HCT116 (cell line): ENCODE data around the gene EPS15. TPM values are rescaled to one million over a fixed set of nuclear protein-coding genes. Genes with fewer than 3 reads are reported as not detected.

Experiments used
- ATAC-seq: fragments of 200-7000 bp; cut with Tn5 transposase; 2 replicates; pipeline ENCODE4 v1.9.1; 2020; ENCODE audit warnings: mild to moderate bottlenecking, moderate library complexity
- BruUV-seq: library from RNA; stranded (reverse); fragments of 400-500 nt; replicated peaks from 2 replicates; lab custom pipeline; 2021; lab: Mats Ljungman, UMichigan
- CTCF ChIA-PET: fragments of 300-600 bp; sonication (Branson Sonifier 250); formaldehyde crosslinking; loops from one replicate; lab custom pipeline; 2021; ENCODE audit warnings: antibody characterized with exemption; lab: Charles Lee
- POLR2A ChIA-PET: fragments of 300-600, 350-600 bp; sonication (Branson Sonifier 250); formaldehyde crosslinking; loops from one replicate; lab custom pipeline; 2021; ENCODE audit warnings: antibody characterized with exemption; lab: Charles Lee
- RAD21 ChIA-PET, 2 experiments: fragments of 300-600 bp; sonication (Branson Sonifier 250); formaldehyde crosslinking; loops; one replicate each; lab custom pipeline; 2023; ENCODE audit warnings: low total read pairs in 2 of 2; ENCODE audit not compliant: uncharacterized antibody in 2 of 2, unreplicated experiment in 2 of 2, low non-redundant PET in 1 of 2; lab: Charles Lee
- DNase-seq: peaks from one replicate; pipeline ENCODE4 v3.0.0-alpha.2; 2010; ENCODE audit warnings: low read depth, low spot score
- H2AFZ ChIP-seq: fragments of 200-600 bp; shearing (Covaris generic), sonication (generic); 2 replicates; pipeline ENCODE4 v1.6.1; 2017; ENCODE audit warnings: low read depth, mixed run types, mixed read lengths, antibody characterized with exemption, low read length; ENCODE audit not compliant: poor library complexity, severe bottlenecking
- H3K27ac ChIP-seq: 2 replicates; pipeline ENCODE4 v1.5.1; 2012; ENCODE audit warnings: low read depth, low read length
- H3K27me3 ChIP-seq: fragments of 200-600 bp; sonication (generic); 2 replicates; pipeline ENCODE4 v1.6.1; 2016; ENCODE audit warnings: mixed run types, low read length, mixed read lengths; ENCODE audit not compliant: insufficient read depth
- H3K36me3 ChIP-seq, 2 experiments: fragments of 200-500 bp in 1 of 2; fragments of 200-600 bp in 1 of 2; sonication (Bioruptor generic) in 1 of 2; sonication (generic) in 1 of 2; 2 replicates each; pipeline versions ENCODE4 v1.5.1 to v1.6.1; 2014 to 2016; ENCODE audit warnings: low read length in 2 of 2, inconsistent platforms in 1 of 2, mixed read lengths in 1 of 2, mixed run types in 1 of 2; ENCODE audit not compliant: insufficient read depth in 2 of 2, control insufficient read depth in 1 of 2
- H3K4me1 ChIP-seq, 2 experiments: fragments of 200-600 bp in 1 of 2; sonication (generic) in 1 of 2; 2 replicates each; pipeline versions ENCODE4 v1.5.1 to v1.6.1; 2012 to 2017; ENCODE audit warnings: low read length in 2 of 2, inconsistent platforms in 1 of 2, mild to moderate bottlenecking in 1 of 2, mixed read lengths in 1 of 2, mixed run types in 1 of 2, moderate library complexity in 1 of 2; ENCODE audit not compliant: insufficient read depth in 2 of 2, control insufficient read depth in 1 of 2
- H3K4me2 ChIP-seq: fragments of 200-600 bp; sonication (generic); 2 replicates; pipeline ENCODE4 v1.6.1; 2017; ENCODE audit warnings: mixed run types, low read length, mixed read lengths
- H3K4me3 ChIP-seq, 2 experiments: fragments of 200-600 bp in 1 of 2; sonication (generic) in 1 of 2; replicated peaks in 1 of 2; 2 replicates each; pipeline ENCODE4 v1.5.1; 2011 to 2016; ENCODE audit warnings: low read length in 2 of 2, control low read depth in 1 of 2, low read depth in 1 of 2, mild to moderate bottlenecking in 1 of 2, mixed read lengths in 1 of 2, mixed run types in 1 of 2
- H3K79me2 ChIP-seq: fragments of 200-600 bp; sonication (generic); 2 replicates; pipeline ENCODE4 v1.6.1; 2017; ENCODE audit warnings: mild to moderate bottlenecking, mixed run types, low read length, moderate library complexity, mixed read lengths; ENCODE audit not compliant: insufficient read depth
- H3K9ac ChIP-seq: fragments of 200-600 bp; sonication (generic); 2 replicates; pipeline ENCODE4 v1.6.1; 2016; ENCODE audit warnings: low read length, mixed read lengths
- H3K9me2 ChIP-seq: fragments of 200-600 bp; sonication (generic), shearing (Covaris generic); 2 replicates; pipeline ENCODE4 v1.6.1; 2017; ENCODE audit warnings: mixed run types, mild to moderate bottlenecking, moderate library complexity; ENCODE audit not compliant: insufficient read depth
- H3K9me3 ChIP-seq, 2 experiments: fragments of 200-500 bp in 1 of 2; fragments of 200-600 bp in 1 of 2; sonication (Bioruptor generic) in 1 of 2; sonication (generic) in 1 of 2; 2 replicates each; pipeline ENCODE4 v1.6.1; 2014 to 2017; ENCODE audit warnings: low read length in 2 of 2, mixed read lengths in 2 of 2, inconsistent platforms in 1 of 2, low read depth in 1 of 2, mild to moderate bottlenecking in 1 of 2, mixed run types in 1 of 2, moderate library complexity in 1 of 2; ENCODE audit not compliant: control insufficient read depth in 1 of 2, insufficient read depth in 1 of 2
- H4K20me1 ChIP-seq: fragments of 200-600 bp; sonication (generic), shearing (Covaris generic); 2 replicates; pipeline ENCODE4 v1.6.1; 2017; ENCODE audit warnings: mixed run types, mild to moderate bottlenecking, moderate library complexity; ENCODE audit not compliant: insufficient read depth
- ATF3 ChIP-seq: IDR thresholded peaks from 2 replicates; pipeline ENCODE4 v1.6.1; 2012
- CBX3 ChIP-seq: IDR thresholded peaks from 2 replicates; pipeline ENCODE4 v1.6.1; 2012; ENCODE audit warnings: low read depth
- CEBPB ChIP-seq: IDR thresholded peaks from 2 replicates; pipeline ENCODE4 v1.6.1; 2012; ENCODE audit warnings: low read depth
- CTCF ChIP-seq, 3 experiments: fragments of 200-600 bp in 1 of 3; sonication (generic) in 1 of 3; IDR thresholded peaks in 2 of 3; conservative IDR thresholded peaks in 1 of 3; 2 replicates each; pipeline ENCODE4 v1.5.1; 2012 to 2017; ENCODE audit warnings: low read depth in 2 of 3, low read length in 2 of 3, antibody characterized with exemption in 1 of 3, borderline replicate concordance in 1 of 3, control low read depth in 1 of 3, mild to moderate bottlenecking in 1 of 3, mixed read lengths in 1 of 3, mixed run types in 1 of 3, moderate library complexity in 1 of 3; ENCODE audit not compliant: insufficient read depth in 1 of 3
- EGR1 ChIP-seq: IDR thresholded peaks from 2 replicates; pipeline ENCODE4 v1.6.1; 2012; ENCODE audit warnings: low read depth
- ELF1 ChIP-seq: IDR thresholded peaks from 2 replicates; pipeline ENCODE4 v1.6.1; 2012; ENCODE audit warnings: low read depth, borderline replicate concordance
- EZH2 ChIP-seq: fragments of 200-600 bp; sonication (generic); IDR thresholded peaks from 2 replicates; pipeline ENCODE4 v1.6.1; 2017; ENCODE audit warnings: antibody characterized with exemption, mixed run types
- EZH2phosphoT487 ChIP-seq: fragments of 200-600 bp; IDR thresholded peaks from 2 replicates; pipeline ENCODE4 v1.6.1; 2018; ENCODE audit warnings: antibody characterized with exemption, borderline replicate concordance
- FOSL1 ChIP-seq: IDR thresholded peaks from 2 replicates; pipeline ENCODE4 v1.6.1; 2012; ENCODE audit warnings: low read depth
- JUND ChIP-seq: IDR thresholded peaks from 2 replicates; pipeline ENCODE4 v1.6.1; 2012
- POLR2AphosphoS5 ChIP-seq: IDR thresholded peaks from 2 replicates; pipeline ENCODE4 v1.6.1; 2011; ENCODE audit warnings: mild to moderate bottlenecking, low read depth, low read length, moderate library complexity
- RAD21 ChIP-seq: IDR thresholded peaks from 2 replicates; pipeline ENCODE4 v1.6.1; 2012; ENCODE audit warnings: low read depth, mild to moderate bottlenecking
- SIN3A ChIP-seq: IDR thresholded peaks from 2 replicates; pipeline ENCODE4 v1.6.1; 2012; ENCODE audit warnings: low read depth
- SP1 ChIP-seq: IDR thresholded peaks from 2 replicates; pipeline ENCODE4 v1.6.1; 2012; ENCODE audit warnings: low read depth
- TCF7L2 ChIP-seq: IDR thresholded peaks from 2 replicates; pipeline ENCODE4 v1.7.0; 2011; ENCODE audit warnings: borderline replicate concordance, inconsistent platforms; ENCODE audit not compliant: insufficient read depth, insufficient read length; ENCODE audit errors: extremely low read depth
- YY1 ChIP-seq: IDR thresholded peaks from 2 replicates; pipeline ENCODE4 v1.6.1; 2011; ENCODE audit warnings: low read length, low read depth, moderate library complexity, mild to moderate bottlenecking; ENCODE audit not compliant: insufficient replicate concordance; ENCODE audit errors: extremely low read depth
- ZBTB33 ChIP-seq: IDR thresholded peaks from 2 replicates; pipeline ENCODE4 v1.6.1; 2011; ENCODE audit warnings: mild to moderate bottlenecking, low read length, moderate library complexity; ENCODE audit not compliant: insufficient replicate concordance; ENCODE audit errors: extremely low read depth
- ZFX ChIP-seq: fragments of 450-650 bp; IDR thresholded peaks from 2 replicates; pipeline ENCODE4 v1.6.1; 2017
- intact Hi-C: fragments of 100-400 bp; cut with micrococcal nuclease; formaldehyde crosslinking; loops from 2 replicates; pipeline ENCODE4 v1.10.0; 2022
- total RNA-seq: library from RNA; stranded (reverse); gene quantifications from one replicate; pipeline ENCODE4 v1.2.1, GENCODE V29; 2021; ENCODE audit not compliant: unreplicated experiment
- TF ChIP-seq, protein P1 (sequence below): IDR thresholded peaks from 2 replicates; pipeline ENCODE4 v1.6.1; 2012
- TF ChIP-seq, protein P2 (sequence below): IDR thresholded peaks from 2 replicates; pipeline ENCODE4 v1.6.1; 2012; ENCODE audit warnings: low read depth

The EPS15 gene
- total RNA-seq, 1 experiment from 2014 or later, result 41.2 TPM

DNA sequence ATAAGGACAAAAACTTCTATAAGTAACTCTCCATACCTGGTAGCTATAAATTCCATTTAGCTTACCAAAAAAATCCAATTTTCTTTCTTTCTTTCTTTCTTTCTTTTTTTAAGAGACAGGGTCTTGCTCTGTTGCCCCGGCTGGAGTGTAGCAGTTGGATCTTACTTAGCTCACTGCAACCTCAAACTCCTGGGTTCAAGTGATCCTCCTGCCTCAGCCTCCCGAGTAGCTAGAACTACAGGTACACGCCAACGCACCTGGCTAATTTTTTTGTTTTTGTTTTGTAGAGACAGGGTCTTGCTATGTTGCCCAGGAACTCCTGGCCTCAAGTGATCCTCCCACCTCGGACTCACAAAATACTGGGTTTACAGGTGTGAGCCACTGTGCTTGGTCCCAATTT, 75.5 kb downstream of the EPS15 start:
- CTCF ChIA-PET, result no interaction called here
- no peak overlapping the region for H2AFZ ChIP-seq
- no TSS peak for BruUV-seq
- H3K27ac ChIP-seq, result no peak overlapping the region
- TF ChIP-seq SP1 (no peak), RAD21 (no peak), ATF3 (no peak), EZH2 (no peak), TCF7L2 (no peak), YY1 (no peak), EGR1 (no peak), ZBTB33 (no peak), SIN3A (no peak), JUND (no peak), ELF1 (no peak), CTCF (IDR thresholded peaks at IDR 0.05 in 2 of 3, conservative IDR thresholded peaks at IDR 0.05 in 1 of 3; ENCODE audit: borderline replicate concordance in 1 of 3, insufficient read depth in 1 of 3, low read depth in 2 of 3, low read length in 2 of 3) (no peak), CEBPB (no peak), POLR2AphosphoS5 (no peak), CBX3 (no peak), ZFX (no peak), FOSL1 (no peak), EZH2phosphoT487 (no peak)
- TF ChIP-seq, protein P1, sequence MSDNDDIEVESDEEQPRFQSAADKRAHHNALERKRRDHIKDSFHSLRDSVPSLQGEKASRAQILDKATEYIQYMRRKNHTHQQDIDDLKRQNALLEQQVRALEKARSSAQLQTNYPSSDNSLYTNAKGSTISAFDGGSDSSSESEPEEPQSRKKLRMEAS, result no peak
- TF ChIP-seq, protein P2, sequence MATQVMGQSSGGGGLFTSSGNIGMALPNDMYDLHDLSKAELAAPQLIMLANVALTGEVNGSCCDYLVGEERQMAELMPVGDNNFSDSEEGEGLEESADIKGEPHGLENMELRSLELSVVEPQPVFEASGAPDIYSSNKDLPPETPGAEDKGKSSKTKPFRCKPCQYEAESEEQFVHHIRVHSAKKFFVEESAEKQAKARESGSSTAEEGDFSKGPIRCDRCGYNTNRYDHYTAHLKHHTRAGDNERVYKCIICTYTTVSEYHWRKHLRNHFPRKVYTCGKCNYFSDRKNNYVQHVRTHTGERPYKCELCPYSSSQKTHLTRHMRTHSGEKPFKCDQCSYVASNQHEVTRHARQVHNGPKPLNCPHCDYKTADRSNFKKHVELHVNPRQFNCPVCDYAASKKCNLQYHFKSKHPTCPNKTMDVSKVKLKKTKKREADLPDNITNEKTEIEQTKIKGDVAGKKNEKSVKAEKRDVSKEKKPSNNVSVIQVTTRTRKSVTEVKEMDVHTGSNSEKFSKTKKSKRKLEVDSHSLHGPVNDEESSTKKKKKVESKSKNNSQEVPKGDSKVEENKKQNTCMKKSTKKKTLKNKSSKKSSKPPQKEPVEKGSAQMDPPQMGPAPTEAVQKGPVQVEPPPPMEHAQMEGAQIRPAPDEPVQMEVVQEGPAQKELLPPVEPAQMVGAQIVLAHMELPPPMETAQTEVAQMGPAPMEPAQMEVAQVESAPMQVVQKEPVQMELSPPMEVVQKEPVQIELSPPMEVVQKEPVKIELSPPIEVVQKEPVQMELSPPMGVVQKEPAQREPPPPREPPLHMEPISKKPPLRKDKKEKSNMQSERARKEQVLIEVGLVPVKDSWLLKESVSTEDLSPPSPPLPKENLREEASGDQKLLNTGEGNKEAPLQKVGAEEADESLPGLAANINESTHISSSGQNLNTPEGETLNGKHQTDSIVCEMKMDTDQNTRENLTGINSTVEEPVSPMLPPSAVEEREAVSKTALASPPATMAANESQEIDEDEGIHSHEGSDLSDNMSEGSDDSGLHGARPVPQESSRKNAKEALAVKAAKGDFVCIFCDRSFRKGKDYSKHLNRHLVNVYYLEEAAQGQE, result no peak
- TF ChIP-seq, all 23 proteins: peak for 0
- no peak for ATAC-seq
- H3K9me2 ChIP-seq, result no peaks in the 10 kb centered on the region
- no peak overlapping the region for H3K4me3 ChIP-seq
- no peaks in the 10 kb centered on the region for H3K9me3 ChIP-seq
- no peak overlapping the region for H3K4me2 ChIP-seq
- RAD21 ChIA-PET, result no interaction called here
- H3K9ac ChIP-seq, result no peak overlapping the region
- no peaks in the 10 kb centered on the region for H3K27me3 ChIP-seq
- 0 out of 2 replicates have a peak, but pooled peaks cover 3% of the 10 kb centered on the region for H4K20me1 ChIP-seq
- H3K36me3 ChIP-seq, result peaks cover 0 to 2% of the 10 kb centered on the region in 2 experiments; a peak in 2 of 4 replicates
- POLR2A ChIA-PET, result no interaction called here
- H3K79me2 ChIP-seq, result no peaks in the 10 kb centered on the region
- H3K4me1 ChIP-seq, result no peaks in the 10 kb centered on the region
- intact Hi-C loops, result no loop called here
- no peak for DNase-seq
